ENCODE results near the gene CASZ1. TPM values are rescaled to one million over a fixed set of nuclear protein-coding genes. Genes with fewer than 3 reads are reported as not detected.

The CASZ1 gene
- total RNA-seq, 4 donors from 2014 or later, result 13.1 to 33.7 (median 20.9) TPM

- Histone ChIP-seq H3K4me1 (peaks cover 0 to 46% (median 3%) of the 10 kb centered on the region in 3 donors), H3K27me3 (peaks cover 0 to 71% (median 0%) of the 10 kb centered on the region in 4 donors), H3K27ac (no peak overlapping the region), H3K36me3 (no peaks in the 10 kb centered on the region), H3K9me3 (no peaks in the 10 kb centered on the region), H3K4me3 (no peak overlapping the region)
- TF ChIP-seq CTCF (IDR thresholded peaks at IDR 0.05) (no peak), POLR2A (IDR thresholded peaks at IDR 0.05) (no peak)
- intact Hi-C loops (cut with DNase I), result loop anchor here (10.0 kb wide), 1 partner anchor 105 kb away; no protein-coding TSS in a partner anchor
- no peak for DNase-seq
- WGBS, 2 donors, result 56 to 59% methylated on average over 6 of the region's 6 CpGs
Observed at GRCh38 chr1:10799726-10800125, 3.3 kb upstream of the CASZ1 start.

GRCh38 chr1:10795276-10796021 is 997 bp downstream of the CASZ1 start:
- H3K27me3 ChIP-seq, result peaks cover 0 to 95% (median 0%) of the 10 kb centered on the region in 4 donors
- intact Hi-C loops (cut with DNase I), result loop anchor here (10.0 kb wide), 1 partner anchor 101 kb away; no protein-coding TSS in a partner anchor
- peaks cover 6 to 66% (median 15%) of the 10 kb centered on the region in 3 donors for H3K4me1 ChIP-seq
- no peak for DNase-seq
- peak overlapping the region; percentile 77 to 88 (median 86) for H3K4me3 ChIP-seq
- 0 to 2% methylated on average over 9 to 11 of the region's 41 CpGs for WGBS, 2 donors
- TF ChIP-seq POLR2A (IDR thresholded peaks at IDR 0.05), result no peak
- TF ChIP-seq CTCF (IDR thresholded peaks at IDR 0.05), result no peak
- peak overlapping the region; percentile 85 to 93 (median 90) for H3K27ac ChIP-seq
- H3K9me3 ChIP-seq, result no peaks in the 10 kb centered on the region
- H3K36me3 ChIP-seq, result no peaks in the 10 kb centered on the region

- Histone ChIP-seq H3K4me3 (peak overlapping the region; percentile 77 to 88 (median 86)), H3K36me3 (no peaks in the 10 kb centered on the region), H3K27me3 (peaks cover 0 to 94% (median 0%) of the 10 kb centered on the region in 4 donors), H3K9me3 (no peaks in the 10 kb centered on the region), H3K27ac (peak overlapping the region; percentile 85 to 93 (median 90)), H3K4me1 (peaks cover 6 to 67% (median 15%) of the 10 kb centered on the region in 3 donors)
- intact Hi-C loops (cut with DNase I), result loop anchor here (10.0 kb wide), 1 partner anchor 100 kb away; no protein-coding TSS in a partner anchor
- no peak for DNase-seq
- TF ChIP-seq CTCF (IDR thresholded peaks at IDR 0.05) (no peak), POLR2A (IDR thresholded peaks at IDR 0.05) (no peak)
- 0 to 1% methylated on average over 10 to 19 of the region's 58 CpGs for WGBS, 2 donors
Observed at GRCh38 chr1:10794724-10795275, 1.6 kb downstream of the CASZ1 start.

GRCh38 chr1:10793129-10793651 is 3.3 kb downstream of the CASZ1 start:
- Histone ChIP-seq H3K4me1 (peaks cover 6 to 82% (median 20%) of the 10 kb centered on the region in 3 donors), H3K27ac (peak overlapping the region; percentile 85 to 93 (median 90)), H3K4me3 (peak overlapping the region; percentile 77 to 88 (median 86)), H3K36me3 (no peaks in the 10 kb centered on the region), H3K9me3 (no peaks in the 10 kb centered on the region), H3K27me3 (peaks cover 0 to 94% (median 0%) of the 10 kb centered on the region in 4 donors)
- TF ChIP-seq CTCF (IDR thresholded peaks at IDR 0.05), result no peak
- TF ChIP-seq POLR2A (IDR thresholded peaks at IDR 0.05), result no peak
- 0 to 2% methylated on average over 9 of the region's 9 CpGs for WGBS, 2 donors
- intact Hi-C loops (cut with DNase I), result loop anchor here (10.0 kb wide), 1 partner anchor 98 kb away; no protein-coding TSS in a partner anchor
- no peak for DNase-seq

All from esophagus squamous epithelium (tissue), 5 donors.